GM10266 (cell line): ENCODE data around the gene ZNF546.
"Not testable (repeated sequence)": the region's sequence is repeated elsewhere in the genome, so short reads cannot be mapped to it uniquely, and the experiment has no call there.

Experiments used
- DNase-seq: peaks from one replicate; pipeline ENCODE4 v3.0.0; 2012; ENCODE audit errors: extremely low spot score
- CTCF ChIP-seq: IDR thresholded peaks from 2 replicates; pipeline ENCODE4 v1.5.1; 2012; ENCODE audit warnings: mild to moderate bottlenecking, low read depth; ENCODE audit not compliant: control insufficient read depth, insufficient read depth; ENCODE audit errors: missing control alignments

Gene ZNF546

DNA sequence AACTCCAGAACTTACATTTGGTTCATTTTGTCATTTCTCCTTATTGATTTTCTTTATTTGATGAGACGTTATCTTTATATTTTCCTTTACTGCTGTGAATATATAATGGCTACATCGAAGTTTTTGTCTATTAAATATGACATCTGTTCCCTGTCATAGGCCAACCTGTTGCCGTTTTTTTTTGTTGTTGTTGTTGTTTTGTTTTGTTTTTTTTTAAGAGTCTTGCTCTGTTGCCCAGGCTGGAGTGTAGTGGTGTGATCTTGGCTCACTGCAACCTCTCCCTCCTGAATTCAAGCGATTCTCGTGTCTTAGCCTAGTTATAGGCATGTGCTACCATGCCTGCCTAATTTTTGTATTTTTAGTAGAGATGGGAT is 29.7 kb downstream of the ZNF546 start:
- TF ChIP-seq CTCF: no peak
- DNase-seq: no peak

GRCh38 chr19:40033989-40034560 is 37.2 kb downstream of the ZNF546 start:
- no peak for DNase-seq
- no peak for TF ChIP-seq CTCF

DNA sequence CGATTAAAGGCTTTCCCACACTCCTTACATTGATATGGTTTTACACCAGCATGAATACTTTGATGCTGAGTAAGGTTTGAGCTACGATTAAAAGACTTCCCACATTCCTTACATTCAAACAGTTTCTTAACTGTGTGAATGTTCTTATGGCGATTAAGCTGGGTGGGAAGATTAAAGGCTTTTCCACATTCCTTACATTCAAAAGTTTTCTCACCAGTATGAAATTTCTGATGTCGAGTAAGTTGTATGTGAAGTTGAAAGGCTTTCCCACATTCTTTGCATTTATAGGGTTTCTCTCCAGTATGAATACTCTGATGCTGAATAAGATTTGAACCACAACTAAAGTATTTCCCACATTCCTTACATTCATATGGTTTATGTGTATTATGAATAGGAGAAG is 39.1 kb downstream of the ZNF546 start:
- no peak for DNase-seq
- TF ChIP-seq CTCF: no peak

- DNase-seq: not testable (repeated sequence)
Observed at GRCh38 chr19:40038047-40038446, 41.2 kb downstream of the ZNF546 start.

DNA sequence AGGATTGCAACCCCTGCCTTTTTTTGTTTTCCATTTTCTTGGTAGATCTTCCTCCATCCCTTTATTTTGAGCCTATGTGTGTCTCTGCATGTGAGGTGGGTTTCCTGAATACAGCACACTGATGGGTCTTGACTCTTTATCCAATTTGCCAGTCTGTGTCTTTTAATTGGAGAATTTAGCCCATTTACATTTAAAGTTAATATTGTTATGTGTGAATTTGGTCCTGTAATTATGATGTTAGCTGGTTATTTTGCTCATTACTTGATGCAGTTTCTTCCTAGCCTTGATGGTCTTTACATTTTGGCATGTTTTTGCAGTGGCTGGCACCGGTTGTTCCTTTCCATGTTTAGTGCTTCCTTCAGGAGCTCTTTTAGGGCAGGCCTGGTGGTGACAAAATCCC is 44.9 kb downstream of the ZNF546 start:
- not testable (repeated sequence) for DNase-seq

- TF ChIP-seq CTCF: no peak
- DNase-seq: no peak
Observed at GRCh38 chr19:40053491-40053890, 56.6 kb downstream of the ZNF546 start.

GRCh38 chr19:40054632-40055031 is 57.8 kb downstream of the ZNF546 start:
- TF ChIP-seq CTCF: no peak
- DNase-seq: no peak

DNA sequence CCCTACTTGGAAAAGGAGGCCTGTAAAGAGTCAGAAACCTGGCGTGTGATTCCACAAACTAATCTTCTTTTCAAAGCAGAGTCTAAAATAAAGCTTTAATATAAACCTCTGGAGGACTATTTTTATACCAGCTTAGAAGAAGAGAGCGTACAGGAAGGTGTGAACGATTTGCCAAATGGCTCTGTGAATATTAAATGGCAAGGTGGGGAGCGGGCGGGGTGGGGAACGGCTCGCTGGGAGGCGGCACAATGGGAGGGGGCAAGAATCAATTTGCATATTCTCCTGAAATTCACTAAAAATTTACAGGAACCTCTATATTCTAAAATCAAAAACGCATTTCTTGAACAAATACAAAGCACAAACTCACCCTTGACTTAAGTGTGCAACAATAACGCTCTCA is 58.2 kb downstream of the ZNF546 start:
- no peak for TF ChIP-seq CTCF
- no peak for DNase-seq
